ENCODE measurements around the gene FTO.

Gene FTO

GRCh38 chr16:54070789-54071343 lies 366.9 kb downstream of the FTO start:
- Histone ChIP-seq H2AFZ (no peak overlapping the region), H3K4me1 (no peaks in the 10 kb centered on the region), H3K27me3 (ENCODE audit: control insufficient read depth, insufficient read depth, low read length) (no peaks in the 10 kb centered on the region), H3K79me2 (no peaks in the 10 kb centered on the region), H3K36me3 (ENCODE audit: control insufficient read depth, insufficient read depth, low read length) (no peaks in the 10 kb centered on the region), H3K27ac (no peak overlapping the region), H3K4me2 (ENCODE audit: low read length) (no peak overlapping the region), H3K9ac (no peak overlapping the region), H3K4me3 (ENCODE audit: low read depth, low read length) (no peak overlapping the region), H3K9me3 (ENCODE audit: control insufficient read depth, low read length) (no peaks in the 10 kb centered on the region)
- TF ChIP-seq, protein P1, sequence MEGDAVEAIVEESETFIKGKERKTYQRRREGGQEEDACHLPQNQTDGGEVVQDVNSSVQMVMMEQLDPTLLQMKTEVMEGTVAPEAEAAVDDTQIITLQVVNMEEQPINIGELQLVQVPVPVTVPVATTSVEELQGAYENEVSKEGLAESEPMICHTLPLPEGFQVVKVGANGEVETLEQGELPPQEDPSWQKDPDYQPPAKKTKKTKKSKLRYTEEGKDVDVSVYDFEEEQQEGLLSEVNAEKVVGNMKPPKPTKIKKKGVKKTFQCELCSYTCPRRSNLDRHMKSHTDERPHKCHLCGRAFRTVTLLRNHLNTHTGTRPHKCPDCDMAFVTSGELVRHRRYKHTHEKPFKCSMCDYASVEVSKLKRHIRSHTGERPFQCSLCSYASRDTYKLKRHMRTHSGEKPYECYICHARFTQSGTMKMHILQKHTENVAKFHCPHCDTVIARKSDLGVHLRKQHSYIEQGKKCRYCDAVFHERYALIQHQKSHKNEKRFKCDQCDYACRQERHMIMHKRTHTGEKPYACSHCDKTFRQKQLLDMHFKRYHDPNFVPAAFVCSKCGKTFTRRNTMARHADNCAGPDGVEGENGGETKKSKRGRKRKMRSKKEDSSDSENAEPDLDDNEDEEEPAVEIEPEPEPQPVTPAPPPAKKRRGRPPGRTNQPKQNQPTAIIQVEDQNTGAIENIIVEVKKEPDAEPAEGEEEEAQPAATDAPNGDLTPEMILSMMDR (IDR thresholded peaks at IDR 0.05): no peak

- H3K4me1 ChIP-seq: no peaks in the 10 kb centered on the region
- no peak overlapping the region for H3K4me3 ChIP-seq (ENCODE audit: low read depth, low read length)
- no peaks in the 10 kb centered on the region for H3K9me3 ChIP-seq (ENCODE audit: control insufficient read depth, low read length)
- no peaks in the 10 kb centered on the region for H3K79me2 ChIP-seq
- no peak overlapping the region for H3K27ac ChIP-seq
- H3K36me3 ChIP-seq (ENCODE audit: control insufficient read depth, insufficient read depth, low read length): no peaks in the 10 kb centered on the region
- TF ChIP-seq, protein P1 (IDR thresholded peaks at IDR 0.05): no peak
- H2AFZ ChIP-seq: no peak overlapping the region
- no peak overlapping the region for H3K4me2 ChIP-seq (ENCODE audit: low read length)
- H3K9ac ChIP-seq: no peak overlapping the region
- H3K27me3 ChIP-seq (ENCODE audit: control insufficient read depth, insufficient read depth, low read length): no peaks in the 10 kb centered on the region
Observed at GRCh38 chr16:54071514-54071913, 367.6 kb downstream of the FTO start.

DNA sequence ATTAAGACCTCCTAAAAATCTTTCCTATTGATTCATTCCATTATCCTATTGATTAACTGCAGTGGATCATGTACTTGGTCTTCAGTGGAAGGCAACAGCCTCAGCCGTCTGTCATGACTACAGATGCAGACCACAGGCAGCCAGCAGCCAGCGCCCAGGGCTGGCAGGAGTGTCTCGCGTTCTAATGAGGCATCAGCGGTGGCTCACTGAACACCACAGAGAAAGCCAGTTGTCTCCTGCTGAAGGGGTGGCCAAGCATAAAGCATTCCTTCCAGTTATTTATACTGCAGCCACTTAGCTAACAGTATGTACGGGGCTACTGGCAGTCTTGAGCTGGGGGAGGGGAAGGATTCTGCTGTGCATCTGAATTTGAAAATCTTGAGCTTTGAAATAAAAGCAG lies 368.3 kb downstream of the FTO start:
- TF ChIP-seq, protein P1 (IDR thresholded peaks at IDR 0.05): no peak
- Histone ChIP-seq H3K79me2 (no peaks in the 10 kb centered on the region), H3K4me2 (ENCODE audit: low read length) (no peak overlapping the region), H3K27me3 (ENCODE audit: control insufficient read depth, insufficient read depth, low read length) (no peaks in the 10 kb centered on the region), H3K4me1 (no peaks in the 10 kb centered on the region), H3K9ac (no peak overlapping the region), H2AFZ (no peak overlapping the region), H3K27ac (no peak overlapping the region), H3K9me3 (ENCODE audit: control insufficient read depth, low read length) (no peaks in the 10 kb centered on the region), H3K36me3 (ENCODE audit: control insufficient read depth, insufficient read depth, low read length) (no peaks in the 10 kb centered on the region), H3K4me3 (ENCODE audit: low read depth, low read length) (no peak overlapping the region)

DNA sequence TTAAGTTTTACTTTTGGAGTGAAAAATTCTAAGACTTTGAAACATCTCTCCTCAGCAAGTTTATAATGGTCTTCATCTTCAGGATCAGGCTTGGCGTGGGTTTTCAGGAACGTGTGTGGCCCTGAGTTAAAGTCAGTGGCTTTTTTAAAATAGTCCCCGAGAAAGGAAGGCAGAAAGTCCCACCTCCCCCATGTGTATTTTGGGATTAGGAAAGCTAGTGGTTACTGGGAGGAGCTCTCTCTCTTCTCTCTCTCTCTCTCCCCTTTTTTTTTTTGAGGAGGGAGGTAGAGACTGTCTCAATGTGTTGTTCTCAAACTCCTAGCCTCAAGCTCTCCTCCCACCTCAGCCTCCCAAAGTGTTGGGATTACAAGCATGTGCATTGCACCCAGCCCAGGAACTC lies 369.4 kb downstream of the FTO start:
- Histone ChIP-seq H3K4me3 (ENCODE audit: low read depth, low read length) (no peak overlapping the region), H3K9me3 (ENCODE audit: control insufficient read depth, low read length) (no peaks in the 10 kb centered on the region), H3K36me3 (ENCODE audit: control insufficient read depth, insufficient read depth, low read length) (no peaks in the 10 kb centered on the region), H3K9ac (no peak overlapping the region), H2AFZ (no peak overlapping the region), H3K4me2 (ENCODE audit: low read length) (no peak overlapping the region), H3K4me1 (no peaks in the 10 kb centered on the region), H3K27ac (no peak overlapping the region), H3K27me3 (ENCODE audit: control insufficient read depth, insufficient read depth, low read length) (no peaks in the 10 kb centered on the region), H3K79me2 (no peaks in the 10 kb centered on the region)
- TF ChIP-seq, protein P1 (IDR thresholded peaks at IDR 0.05): no peak

DNA sequence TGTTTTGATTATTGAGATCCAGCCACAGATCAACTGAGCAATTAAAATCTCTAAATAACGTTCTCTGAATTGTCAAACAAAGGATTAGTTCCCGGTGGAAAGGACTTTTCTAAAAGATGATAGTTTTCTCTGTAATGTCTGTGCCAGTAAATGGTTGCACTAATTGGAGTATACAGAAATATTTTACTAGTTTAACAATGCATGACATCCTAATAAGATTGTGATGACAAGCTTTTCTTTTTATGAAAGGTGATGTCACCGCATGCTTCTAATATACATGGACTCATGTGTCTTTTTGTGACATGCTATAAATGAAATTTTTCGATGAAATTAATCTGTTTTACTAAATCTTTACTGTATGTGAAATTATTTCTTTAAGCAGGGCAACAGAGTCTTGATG lies 371.5 kb downstream of the FTO start:
- H3K4me2 ChIP-seq (ENCODE audit: low read length): no peak overlapping the region
- TF ChIP-seq, protein P1 (IDR thresholded peaks at IDR 0.05): no peak
- H3K4me1 ChIP-seq: no peaks in the 10 kb centered on the region
- no peak overlapping the region for H3K4me3 ChIP-seq (ENCODE audit: low read depth, low read length)
- no peaks in the 10 kb centered on the region for H3K9me3 ChIP-seq (ENCODE audit: control insufficient read depth, low read length)
- H3K27me3 ChIP-seq (ENCODE audit: control insufficient read depth, insufficient read depth, low read length): no peaks in the 10 kb centered on the region
- H3K27ac ChIP-seq: no peak overlapping the region
- H3K9ac ChIP-seq: no peak overlapping the region
- H3K79me2 ChIP-seq: no peaks in the 10 kb centered on the region
- no peaks in the 10 kb centered on the region for H3K36me3 ChIP-seq (ENCODE audit: control insufficient read depth, insufficient read depth, low read length)
- H2AFZ ChIP-seq: no peak overlapping the region

Measured in parathyroid adenoma (tissue), 2 donors.